ENCODE data around the gene MACROD1. TPM values are rescaled to one million over a fixed set of nuclear protein-coding genes. Genes with fewer than 3 reads are reported as not detected.

The MACROD1 gene, protein sequence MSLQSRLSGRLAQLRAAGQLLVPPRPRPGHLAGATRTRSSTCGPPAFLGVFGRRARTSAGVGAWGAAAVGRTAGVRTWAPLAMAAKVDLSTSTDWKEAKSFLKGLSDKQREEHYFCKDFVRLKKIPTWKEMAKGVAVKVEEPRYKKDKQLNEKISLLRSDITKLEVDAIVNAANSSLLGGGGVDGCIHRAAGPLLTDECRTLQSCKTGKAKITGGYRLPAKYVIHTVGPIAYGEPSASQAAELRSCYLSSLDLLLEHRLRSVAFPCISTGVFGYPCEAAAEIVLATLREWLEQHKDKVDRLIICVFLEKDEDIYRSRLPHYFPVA
- 9.2 and 14.7 TPM in 2 replicates for total RNA-seq

DNA sequence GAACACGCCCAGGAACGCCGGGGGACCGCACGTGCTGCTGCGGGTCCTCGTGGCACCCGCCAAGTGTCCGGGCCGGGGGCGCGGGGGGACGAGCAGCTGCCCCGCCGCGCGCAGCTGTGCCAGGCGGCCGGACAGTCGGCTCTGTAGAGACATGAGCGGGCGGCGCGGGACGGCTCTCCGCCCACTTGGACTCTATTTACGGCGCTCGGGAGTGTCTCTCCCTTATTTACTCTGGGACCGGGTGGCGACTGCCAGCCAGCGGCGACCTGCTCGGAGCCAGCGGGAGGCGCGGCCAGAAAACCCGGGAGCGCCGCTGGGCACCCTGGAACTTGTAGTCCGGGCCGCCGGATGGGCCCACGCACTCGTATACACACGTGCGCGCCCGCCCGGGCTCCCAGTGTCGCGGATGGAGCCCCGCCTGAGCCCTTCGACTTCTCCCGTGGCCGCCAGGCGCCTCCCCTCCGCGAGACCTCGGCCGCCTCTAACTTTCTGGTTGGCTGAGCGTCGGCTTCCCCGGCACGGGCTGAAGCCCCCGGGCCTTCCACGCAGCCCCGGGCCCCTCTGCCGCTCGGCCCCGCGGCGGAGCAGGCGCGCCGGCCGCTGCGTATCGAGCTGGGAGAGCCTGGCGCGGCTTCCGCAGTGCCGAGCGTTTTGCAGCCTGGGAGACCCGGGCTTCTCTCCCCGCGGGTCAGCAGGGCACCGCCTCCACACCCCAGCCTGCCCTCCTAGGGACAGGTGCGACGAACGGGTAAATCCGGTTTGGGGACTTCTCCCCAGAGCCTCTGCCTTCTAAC lies at the start of gene MACROD1:
Gene MACROD1 (minus strand): TSS at position 272 of the 794 bp plus-strand sequence. CDS start 119 bp downstream, at position 153.

DNA sequence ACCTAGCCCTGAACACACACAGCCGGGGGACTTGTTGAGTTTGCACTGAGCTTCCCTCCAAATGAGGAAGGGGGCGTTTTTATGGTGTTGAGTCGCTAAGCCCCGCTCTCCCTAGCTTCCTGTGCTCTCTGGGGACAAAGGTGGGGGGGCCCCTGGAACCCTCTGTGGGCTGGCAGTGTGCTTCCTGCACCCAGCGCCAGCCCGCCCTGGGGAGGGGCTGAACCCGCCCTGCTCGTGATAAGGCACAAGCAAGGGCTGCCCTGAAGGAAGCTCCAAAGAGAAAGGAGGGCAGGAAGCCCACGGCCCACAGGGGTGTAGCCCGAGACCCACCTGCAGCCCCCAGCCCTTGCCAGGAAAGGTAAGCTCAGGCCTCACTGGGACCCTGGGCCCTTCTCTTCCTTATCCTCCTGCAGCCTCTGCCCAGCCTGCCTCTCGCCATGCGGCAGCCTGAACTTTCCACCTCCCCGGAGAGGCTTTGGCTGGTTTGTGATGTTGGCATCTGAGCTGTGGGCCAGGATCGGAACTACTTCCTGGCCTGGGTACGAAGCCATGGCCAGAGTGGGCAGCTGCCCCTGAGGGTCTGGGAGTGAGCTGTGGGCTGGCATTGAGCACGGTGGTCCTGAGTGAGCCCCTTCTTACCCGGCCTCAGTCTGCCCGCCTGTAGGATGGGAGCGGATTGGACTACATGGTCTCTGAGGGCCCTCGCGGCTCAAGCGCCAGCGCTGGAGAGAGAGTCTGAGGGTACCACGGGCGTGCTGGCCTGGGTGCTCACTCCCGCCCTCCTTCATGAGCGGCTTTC lies 40.7 kb upstream of the MACROD1 start, which contains the start of gene FERMT3:
Gene FERMT3 (plus strand): TSS at position 265 of the 799 bp plus-strand sequence. CDS start 644 bp downstream, outside the sequence.

DNA sequence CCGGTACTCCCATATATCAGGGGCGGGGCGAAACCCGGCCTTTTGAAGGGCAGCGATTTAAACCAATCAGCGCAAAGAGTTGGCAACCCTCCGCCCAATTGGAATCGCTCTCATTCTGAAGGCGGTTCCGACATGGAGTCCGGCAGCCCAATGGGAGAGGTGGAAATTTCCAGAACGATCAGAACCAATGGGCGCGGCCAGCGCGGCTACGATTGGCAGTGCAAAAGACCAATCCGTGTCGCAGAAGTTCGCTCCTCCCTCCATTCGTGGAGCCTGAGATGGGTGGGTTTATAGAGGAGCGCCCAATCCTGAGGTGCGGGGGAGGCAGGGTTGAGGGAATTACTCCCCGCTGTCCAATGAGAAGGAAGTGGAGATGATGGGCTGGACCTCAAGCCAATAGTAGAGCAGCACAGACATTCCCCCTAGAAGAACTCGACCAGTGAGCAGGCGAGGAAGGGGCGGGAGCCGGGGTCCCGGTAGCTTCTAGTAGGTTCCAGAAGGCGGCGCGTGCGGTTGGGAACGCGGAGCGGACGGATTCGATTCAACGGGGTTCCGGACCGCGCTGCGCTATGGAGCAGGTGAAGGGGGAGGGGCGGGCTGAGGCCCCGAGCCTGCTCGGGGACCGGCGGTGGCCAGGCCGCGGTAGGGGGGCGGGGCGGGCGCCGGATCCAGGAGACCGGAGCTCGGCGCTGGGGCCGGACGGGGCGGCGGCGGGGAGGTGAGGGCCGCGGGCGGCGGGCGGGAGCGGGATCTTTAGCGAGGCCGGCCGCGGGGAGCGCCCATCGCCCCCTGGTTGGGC lies 20.0 kb upstream of the MACROD1 start, which contains the start of gene STIP1:
Gene STIP1 (plus strand): TSS at position 479 of the 799 bp plus-strand sequence. CDS start 91 bp downstream, at position 570.

DNA sequence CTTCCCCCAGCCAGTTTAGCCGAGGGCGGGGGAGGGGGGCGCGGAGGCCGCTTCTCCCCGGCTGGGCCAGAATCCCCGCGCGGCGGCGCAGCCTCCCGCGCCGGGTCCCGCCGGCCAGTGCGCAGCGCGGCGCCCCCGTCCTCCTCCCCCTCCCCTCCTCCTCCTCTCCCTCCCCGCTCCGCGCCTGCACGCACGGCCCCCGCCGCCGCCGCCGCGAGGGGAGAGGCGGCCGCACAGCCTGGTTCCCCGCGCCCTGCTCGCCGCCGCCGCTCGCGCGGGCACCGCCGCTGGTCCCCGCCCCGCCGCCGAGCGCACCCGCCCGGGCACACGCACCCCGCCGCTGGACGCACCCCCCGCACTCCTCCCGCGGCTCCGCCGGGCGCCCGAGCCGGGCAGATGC lies 130.3 kb downstream of the MACROD1 start, which contains the start of gene FLRT1:
Gene FLRT1 (plus strand): TSS at position 356 of the 400 bp plus-strand sequence. CDS start 80,337 bp downstream, outside the sequence.

DNA sequence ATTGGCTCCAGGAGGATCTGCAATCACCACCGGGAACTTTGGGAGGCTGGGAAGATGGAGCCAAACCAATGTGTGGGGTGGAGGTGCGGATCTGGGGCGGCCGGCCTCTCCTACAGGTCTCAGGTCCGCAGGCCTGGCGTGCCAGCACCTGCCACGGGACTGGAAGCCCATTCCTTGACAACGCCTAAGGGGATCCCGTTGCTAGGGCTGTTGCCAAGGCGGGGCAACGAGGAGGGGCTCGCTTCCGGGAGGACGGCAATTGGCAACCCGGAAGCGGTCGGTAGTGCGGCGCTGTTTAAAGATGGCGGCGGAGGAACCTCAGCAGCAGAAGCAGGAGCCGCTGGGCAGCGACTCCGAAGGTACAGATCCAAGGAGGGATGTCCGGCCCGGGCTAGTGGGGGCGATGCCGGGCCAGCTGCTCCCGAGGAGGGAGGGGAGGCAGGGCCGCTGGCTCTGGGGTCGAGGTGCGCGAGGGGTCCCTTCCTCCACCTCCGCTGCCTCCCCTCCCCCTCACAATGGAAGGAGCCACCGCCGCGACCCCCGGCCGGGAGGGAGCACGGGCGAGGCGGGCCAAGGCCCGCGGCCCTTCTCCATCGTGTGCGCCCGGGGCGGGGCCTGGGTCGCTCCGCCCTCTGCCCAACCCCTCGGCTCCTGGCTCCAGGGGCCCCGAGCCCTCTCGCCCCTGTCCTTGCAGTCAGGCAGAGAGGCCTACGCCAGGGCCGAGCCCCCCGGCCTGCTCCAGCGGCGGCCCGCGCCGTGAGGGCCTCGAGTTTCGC lies 179.6 kb downstream of the MACROD1 start, which contains the start of gene OTUB1:
Gene OTUB1 (plus strand): TSS at position 283 of the 776 bp plus-strand sequence. CDS start 19 bp downstream, at position 302.

DNA sequence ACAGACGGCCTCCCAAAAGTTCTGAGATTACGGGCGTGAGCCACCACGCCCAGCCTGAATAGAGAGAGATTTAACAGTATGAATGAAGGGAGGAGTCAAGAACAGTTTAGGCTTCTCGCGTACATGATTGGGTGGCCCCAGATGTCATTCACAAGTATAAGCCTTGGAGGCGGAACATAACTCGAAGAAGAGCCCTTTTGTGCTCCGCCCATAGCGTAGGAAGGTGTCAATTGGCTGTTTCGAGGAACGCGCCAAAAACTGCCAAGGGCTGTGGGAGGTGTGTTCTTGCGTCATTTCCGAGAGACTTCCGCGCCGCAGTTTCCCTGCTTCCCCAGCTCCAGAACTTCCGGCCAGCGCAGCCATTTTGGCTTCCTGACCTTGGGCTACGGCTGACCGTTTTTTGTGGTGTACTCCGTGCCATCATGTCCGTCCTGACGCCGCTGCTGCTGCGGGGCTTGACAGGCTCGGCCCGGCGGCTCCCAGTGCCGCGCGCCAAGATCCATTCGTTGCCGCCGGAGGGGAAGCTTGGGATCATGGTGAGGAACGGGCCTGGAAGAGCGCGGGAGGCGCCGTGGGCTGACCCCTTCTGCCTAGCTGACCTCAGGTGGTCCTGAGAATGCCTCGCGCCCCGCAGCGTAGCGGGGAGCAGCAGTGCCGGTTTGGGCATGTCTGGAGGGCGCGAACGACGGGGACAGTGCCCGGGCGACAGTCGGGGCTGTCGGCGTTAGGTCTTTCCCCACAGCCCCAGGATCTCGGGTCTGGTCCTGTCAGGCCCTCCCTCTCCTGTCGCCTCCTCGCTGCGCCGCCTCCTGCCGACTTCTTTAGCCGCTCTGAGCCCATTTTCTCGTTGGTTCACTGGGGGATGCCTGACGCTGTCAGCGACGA lies 191.4 kb downstream of the MACROD1 start, which contains the start of gene COX8A:
Gene COX8A (plus strand): TSS at position 362 of the 885 bp plus-strand sequence. CDS start 61 bp downstream, at position 423.

Other genes starting within 250 kb of the MACROD1 start
- gene RCOR2, start 248.9 kb downstream of the MACROD1 start, total RNA-seq = 7.4 and 8.6 TPM in 2 replicates
- gene NAA40, start 227.1 kb downstream of the MACROD1 start, total RNA-seq = 8.8 and 10.6 TPM in 2 replicates
- 1,094 and 1,254 TPM in 2 replicates for gene COX8A, start 191.5 kb downstream of the MACROD1 start, total RNA-seq
- 114 and 130 TPM in 2 replicates for gene OTUB1, start 179.7 kb downstream of the MACROD1 start, total RNA-seq
- gene FLRT1, start 130.2 kb downstream of the MACROD1 start, total RNA-seq = under 0.01 TPM in 1 of 2 replicates, not detected in the other
- 200 and 219 TPM in 2 replicates for gene STIP1, start 20.1 kb upstream of the MACROD1 start, total RNA-seq
- 1.8 and 2.2 TPM in 2 replicates for gene FERMT3, start 40.6 kb upstream of the MACROD1 start, total RNA-seq
- gene TRPT1, start 60.1 kb upstream of the MACROD1 start, total RNA-seq = 46.2 and 59.3 TPM in 2 replicates
- gene NUDT22, start 60.2 kb upstream of the MACROD1 start, total RNA-seq = 59.5 and 60.4 TPM in 2 replicates
- 12.6 and 21.2 TPM in 2 replicates for gene DNAJC4, start 64.4 kb upstream of the MACROD1 start, total RNA-seq
- 22.5 and 30.8 TPM in 2 replicates for gene VEGFB, start 68.5 kb upstream of the MACROD1 start, total RNA-seq
- 41.2 and 54.4 TPM in 2 replicates for gene FKBP2, start 75.0 kb upstream of the MACROD1 start, total RNA-seq
- gene PPP1R14B, start 80.8 kb upstream of the MACROD1 start, total RNA-seq = 361 and 380 TPM in 2 replicates
- 24.2 and 25.7 TPM in 2 replicates for gene PLCB3, start 85.4 kb upstream of the MACROD1 start, total RNA-seq
- 102 and 103 TPM in 2 replicates for gene BAD, start 118.6 kb upstream of the MACROD1 start, total RNA-seq
- 14.6 and 18.7 TPM in 2 replicates for gene GPR137, start 119.7 kb upstream of the MACROD1 start, total RNA-seq
- not detected in 2 replicates for gene KCNK4, start 125.2 kb upstream of the MACROD1 start, total RNA-seq
- gene CATSPERZ, start 134.2 kb upstream of the MACROD1 start, total RNA-seq = 0.15 TPM in 1 of 2 replicates, not detected in the other
- 21.3 and 25.1 TPM in 2 replicates for gene ESRRA, start 139.4 kb upstream of the MACROD1 start, total RNA-seq
- 446 and 498 TPM in 2 replicates for gene TRMT112, start 151.4 kb upstream of the MACROD1 start, total RNA-seq
- gene PRDX5, start 152.0 kb upstream of the MACROD1 start, total RNA-seq = 281 and 297 TPM in 2 replicates
- 1.2 and 1.3 TPM in 2 replicates for gene CCDC88B, start 174.1 kb upstream of the MACROD1 start, total RNA-seq
- 39.7 and 42.4 TPM in 2 replicates for gene RPS6KA4, start 193.0 kb upstream of the MACROD1 start, total RNA-seq